ENCODE results near the gene IRGC.

GRCh38 chr19:43682824-43683661 lies 32.8 kb upstream of the IRGC start:
- TF ChIP-seq MAFK (IDR thresholded peaks at IDR 0.05; ENCODE audit: low read depth, low read length) (no peak), CTCF (conservative IDR thresholded peaks at IDR 0.05; ENCODE audit: low read depth, low read length) (no peak)

Measured in IMR-90 (cell line).